Tibial nerve (tissue), 4 donors: ENCODE results near the gene ANKRD39. TPM values are rescaled to one million over a fixed set of nuclear protein-coding genes. Genes with fewer than 3 reads are reported as not detected.

Source experiments
- DNase-seq, 2 donors: peaks; one replicate each; pipeline ENCODE4 v3.0.0-alpha.2; 2019; ENCODE audit warnings: low spot score in 2 of 2
- H3K27ac ChIP-seq, 4 donors: fragments of 200-600 bp; sonication (generic) in 3 of 4; one replicate each; pipeline ENCODE4 v1.5.1; 2017 to 2019; ENCODE audit warnings: mild to moderate bottlenecking in 1 of 4
- H3K27me3 ChIP-seq, 2 donors: fragments of 200-600 bp; sonication (generic) in 1 of 2; one replicate each; pipeline versions ENCODE4 v1.5.1 to v1.6.0; 2017 to 2019
- H3K36me3 ChIP-seq, 3 donors: fragments of 200-600 bp; sonication (generic); one replicate each; pipeline ENCODE4 v1.5.1; 2018 to 2019
- H3K4me1 ChIP-seq, 4 donors: fragments of 200-600 bp; sonication (generic) in 3 of 4; one replicate each; pipeline ENCODE4 v1.5.1; 2017 to 2019
- H3K4me3 ChIP-seq, 4 donors: fragments of 200-600 bp; sonication (generic) in 3 of 4; one replicate each; pipeline ENCODE4 v1.5.1; 2017 to 2019; ENCODE audit warnings: mild to moderate bottlenecking in 1 of 4, moderate library complexity in 1 of 4
- H3K9me3 ChIP-seq, 4 donors: fragments of 200-600 bp; sonication (generic) in 3 of 4; one replicate each; pipeline ENCODE4 v1.5.1; 2017 to 2019
- CTCF ChIP-seq, 5 experiments: fragments of 200-600 bp in 3 of 5; fragments of 450-650 bp in 2 of 5; sonication (generic) in 3 of 5; IDR thresholded peaks; one replicate each; pipeline ENCODE4 v1.5.1; 2016 to 2019; ENCODE audit warnings: antibody characterized with exemption in 5 of 5, mild to moderate bottlenecking in 3 of 5, moderate library complexity in 2 of 5
- EP300 ChIP-seq, 2 donors: sonication (generic); formaldehyde crosslinking; IDR thresholded peaks; one replicate each; pipeline ENCODE4 v1.6.1; 2017; ENCODE audit warnings: antibody characterized with exemption in 2 of 2, mild to moderate bottlenecking in 1 of 2
- POLR2A ChIP-seq, 2 donors: fragments of 450-650 bp; IDR thresholded peaks; one replicate each; pipeline ENCODE4 v1.6.1; 2017; ENCODE audit warnings: antibody characterized with exemption in 2 of 2, mild to moderate bottlenecking in 2 of 2, moderate library complexity in 2 of 2
- WGBS, 2 donors: methylation state at CpG; one replicate each; pipeline ENCODE4 v1.1.5; 2018; 5-methylcytosine and 5-hydroxymethylcytosine counted together
- total RNA-seq, 4 donors: library from RNA; depleted of rRNA; stranded (reverse); fragments of >200 nt; gene quantifications; one replicate each; pipeline ENCODE4 v1.1.0, GENCODE V29; 2016

ANKRD39 gene
- total RNA-seq, 4 donors from 2014 or later = 13.8 to 23.7 (median 19.5) TPM

DNA sequence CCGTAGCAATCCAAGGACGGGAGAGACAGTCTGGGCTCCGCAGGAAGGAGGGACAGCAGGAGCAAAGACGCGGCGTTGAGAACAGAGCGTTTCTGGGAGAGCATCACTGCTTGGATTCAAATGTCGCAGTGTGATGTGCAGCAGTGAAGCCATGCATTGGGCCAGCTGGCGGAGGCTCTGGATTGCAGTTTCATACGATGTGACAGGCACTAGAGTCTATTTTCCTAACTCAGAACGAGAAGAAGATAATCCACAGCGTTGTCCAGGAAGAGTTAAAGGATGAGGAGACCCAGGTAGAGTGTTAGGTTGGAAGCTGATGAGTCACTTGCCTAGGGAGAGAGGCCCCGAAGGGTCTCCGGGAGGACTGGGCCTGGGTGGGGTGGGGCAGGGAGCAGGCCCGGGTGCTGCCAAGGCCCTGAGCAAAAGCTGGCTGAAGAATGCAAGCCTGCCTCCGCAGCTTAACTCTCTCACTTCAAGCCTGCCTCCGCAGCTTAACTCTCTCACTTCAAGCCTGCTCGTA is 29.7 kb upstream of the ANKRD39 start:
- Histone ChIP-seq H3K4me3 (peak overlapping the region in 1 of 4 donors; percentile 19), H3K27me3 (no peaks in the 10 kb centered on the region), H3K9me3 (no peaks in the 10 kb centered on the region), H3K4me1 (peaks cover 0 to 89% (median 38%) of the 10 kb centered on the region in 4 donors), H3K36me3 (no peaks in the 10 kb centered on the region), H3K27ac (peak overlapping the region; percentile 25 to 78 (median 54))
- 26 to 28% methylated on average over 17 to 18 of the region's 18 CpGs for WGBS, 2 donors
- DNase-seq = no peak
- TF ChIP-seq POLR2A (IDR thresholded peaks at IDR 0.05) (no peak), CTCF (IDR thresholded peaks at IDR 0.05) (no peak), EP300 (IDR thresholded peaks at IDR 0.05) (no peak)

DNA sequence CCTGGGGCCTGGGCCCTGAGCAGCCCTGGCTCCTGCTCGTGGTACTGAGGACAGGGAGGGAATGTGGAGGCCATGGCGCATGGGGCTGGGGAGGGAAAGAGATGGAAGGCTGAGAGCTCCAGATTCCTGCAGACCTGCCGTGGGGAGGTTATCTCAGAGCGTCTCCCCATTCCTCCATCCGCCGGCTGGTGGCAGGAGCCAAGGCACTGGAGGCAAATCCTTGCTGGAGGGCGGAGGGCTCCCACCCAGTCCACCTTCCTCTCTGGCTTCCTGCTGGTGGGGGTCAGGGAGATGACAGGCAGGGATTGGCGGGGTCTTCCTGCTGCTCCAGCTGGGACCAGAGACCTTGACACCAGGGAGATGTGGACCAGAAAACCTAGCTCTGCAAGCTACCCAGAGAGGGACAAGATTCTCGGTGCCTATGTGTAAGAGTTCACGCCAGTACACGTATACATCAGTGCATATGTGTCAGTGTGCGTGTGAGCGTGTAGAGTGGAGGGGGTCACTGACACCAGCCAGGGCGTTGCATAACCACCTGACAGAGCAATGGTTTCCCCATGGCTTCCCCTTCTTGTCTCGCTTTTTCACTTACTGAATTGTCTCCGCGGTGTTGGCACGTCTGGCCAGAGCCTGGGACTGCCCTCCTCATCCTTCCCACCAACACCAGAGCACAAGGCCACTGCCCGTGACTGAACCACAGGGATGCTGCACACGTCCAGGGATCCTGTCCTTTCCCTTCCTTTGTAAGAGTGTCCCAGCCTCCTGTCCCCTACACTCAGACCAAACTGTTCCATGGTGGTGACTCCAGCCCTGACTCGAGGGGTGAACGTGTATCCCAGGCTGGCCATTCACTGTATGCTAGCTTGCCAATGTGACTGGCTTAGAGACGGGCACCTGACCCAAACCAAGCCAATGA is 27.9 kb upstream of the ANKRD39 start:
- Histone ChIP-seq H3K9me3 (no peaks in the 10 kb centered on the region), H3K27me3 (no peaks in the 10 kb centered on the region), H3K27ac (peak overlapping the region in 1 of 4 donors; percentile 78), H3K4me3 (no peak overlapping the region), H3K36me3 (no peaks in the 10 kb centered on the region), H3K4me1 (peaks cover 0 to 90% (median 36%) of the 10 kb centered on the region in 4 donors)
- DNase-seq = no peak
- TF ChIP-seq CTCF (IDR thresholded peaks at IDR 0.05) (no peak), POLR2A (IDR thresholded peaks at IDR 0.05) (no peak), EP300 (IDR thresholded peaks at IDR 0.05) (no peak)
- 86 to 87% methylated on average over 21 to 23 of the region's 23 CpGs for WGBS, 2 donors

GRCh38 chr2:96884299-96885094 is 26.7 kb upstream of the ANKRD39 start:
- no peak for TF ChIP-seq CTCF (IDR thresholded peaks at IDR 0.05)
- TF ChIP-seq POLR2A (IDR thresholded peaks at IDR 0.05) = no peak
- TF ChIP-seq EP300 (IDR thresholded peaks at IDR 0.05) = no peak
- Histone ChIP-seq H3K36me3 (no peaks in the 10 kb centered on the region), H3K27me3 (no peaks in the 10 kb centered on the region), H3K4me3 (no peak overlapping the region), H3K4me1 (peaks cover 0 to 81% (median 33%) of the 10 kb centered on the region in 4 donors), H3K27ac (peak overlapping the region in 1 of 4 donors; percentile 42), H3K9me3 (no peaks in the 10 kb centered on the region)
- no peak for DNase-seq
- 74 to 76% methylated on average over 18 to 19 of the region's 19 CpGs for WGBS, 2 donors

DNA sequence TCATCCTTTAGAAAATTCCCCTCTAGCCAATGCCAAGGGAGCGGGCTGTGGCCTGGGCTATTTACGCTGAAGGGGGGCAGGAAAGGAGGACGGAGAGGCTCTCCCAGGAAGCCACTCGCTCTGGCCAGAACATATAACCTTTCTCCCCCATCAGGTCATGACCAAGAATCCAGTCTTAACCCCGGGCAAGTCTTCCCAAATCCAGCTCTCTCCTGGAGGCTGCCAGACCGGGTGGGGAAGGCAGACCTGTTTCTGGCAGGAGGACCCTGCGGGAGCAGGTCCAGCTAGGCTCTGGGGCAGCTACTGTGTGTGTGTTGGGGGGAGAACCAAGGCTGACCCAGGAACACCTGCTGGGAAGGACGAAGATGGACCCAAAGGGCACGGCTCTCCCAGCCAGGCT is 25.5 kb upstream of the ANKRD39 start:
- no peaks in the 10 kb centered on the region for H3K27me3 ChIP-seq
- H3K9me3 ChIP-seq = no peaks in the 10 kb centered on the region
- TF ChIP-seq CTCF (IDR thresholded peaks at IDR 0.05) (no peak), EP300 (IDR thresholded peaks at IDR 0.05) (no peak), POLR2A (IDR thresholded peaks at IDR 0.05) (no peak)
- H3K4me1 ChIP-seq = peaks cover 0 to 71% (median 25%) of the 10 kb centered on the region in 4 donors
- H3K27ac ChIP-seq = peak overlapping the region in 1 of 4 donors; percentile 44
- no peak for DNase-seq
- no peak overlapping the region for H3K4me3 ChIP-seq
- WGBS, 2 donors = 65 to 79% methylated on average over 6 to 8 of the region's 9 CpGs
- no peaks in the 10 kb centered on the region for H3K36me3 ChIP-seq
